Chondrocyte (in vitro differentiated cells): ENCODE measurements around the gene GABPB2. TPM values are rescaled to one million over a fixed set of nuclear protein-coding genes. Genes with fewer than 3 reads are reported as not detected.
A peak's percentile ranks its signal among the peaks of the same experiment; 100 is the strongest.

Experiments used
- DNase-seq: peaks from one replicate; pipeline ENCODE4 v3.0.0; 2021; ENCODE audit warnings: mixed read lengths, low spot score
- H3K27ac Mint-ChIP-seq: one replicate; pipeline ENCODE4 v1.8.0; 2021; ENCODE audit warnings: mild to moderate bottlenecking, moderate library complexity, mixed read lengths; ENCODE audit not compliant: unreplicated experiment
- H3K27me3 Mint-ChIP-seq: 2 replicates; pipeline ENCODE4 v1.8.0; 2021; ENCODE audit warnings: low read depth, mixed read lengths
- H3K36me3 Mint-ChIP-seq: 2 replicates; pipeline ENCODE4 v1.8.0; 2021; ENCODE audit warnings: low read depth, mixed read lengths
- H3K4me1 Mint-ChIP-seq: 2 replicates; pipeline ENCODE4 v1.8.0; 2021; ENCODE audit warnings: low read depth, mild to moderate bottlenecking, mixed read lengths
- H3K4me3 Mint-ChIP-seq: one replicate; pipeline ENCODE4 v1.8.0; 2021; ENCODE audit warnings: mild to moderate bottlenecking, moderate library complexity, mixed read lengths; ENCODE audit not compliant: unreplicated experiment
- H3K9me3 Mint-ChIP-seq: 2 replicates; pipeline ENCODE4 v1.8.0; 2021; ENCODE audit warnings: low read depth, mixed read lengths
- CTCF ChIP-seq: fragments of 200-600 bp; sonication (generic); IDR thresholded peaks from 2 replicates; pipeline ENCODE4 v1.5.0; 2021; ENCODE audit warnings: antibody characterized with exemption, mild to moderate bottlenecking, moderate library complexity
- total RNA-seq: library from RNA; stranded (reverse); gene quantifications from 3 replicates; pipeline ENCODE4 v1.2.1, GENCODE V29; 2021

GABPB2 gene
- total RNA-seq, 1 donor from 2014 or later = 8.2 TPM

GRCh38 chr1:151054971-151055547 lies 15.5 kb upstream of the GABPB2 start:
- Mint-ChIP-seq H3K4me1 (peaks cover 34% of the 10 kb centered on the region), H3K27me3 (no peaks in the 10 kb centered on the region), H3K9me3 (no peaks in the 10 kb centered on the region), H3K27ac (no peak overlapping the region), H3K4me3 (no peak overlapping the region), H3K36me3 (peaks cover 27% of the 10 kb centered on the region)
- DNase-seq = no peak
- no peak for TF ChIP-seq CTCF

DNA sequence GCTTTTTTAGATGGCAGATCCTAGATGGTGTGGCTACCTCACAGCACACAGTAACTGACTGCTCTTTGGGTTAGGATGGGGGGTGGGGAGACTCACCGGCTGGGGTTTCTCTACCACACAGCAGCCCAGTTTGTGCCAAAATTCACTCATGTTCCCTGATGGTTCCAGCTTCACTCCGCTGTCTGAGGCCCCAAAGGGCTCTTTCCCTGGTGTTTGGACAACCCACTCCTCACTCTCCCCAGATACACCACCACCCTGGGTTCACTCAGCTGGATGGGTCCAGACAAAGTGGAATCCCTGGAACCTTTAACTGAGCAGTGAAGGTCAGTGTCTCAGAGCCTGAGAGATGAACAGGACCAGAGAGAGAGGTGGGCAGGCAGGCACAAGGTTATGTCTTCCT lies 15.0 kb upstream of the GABPB2 start:
- Mint-ChIP-seq H3K4me3 (no peak overlapping the region), H3K9me3 (no peaks in the 10 kb centered on the region), H3K4me1 (peaks cover 32% of the 10 kb centered on the region), H3K27ac (no peak overlapping the region), H3K36me3 (peaks cover 27% of the 10 kb centered on the region), H3K27me3 (no peaks in the 10 kb centered on the region)
- DNase-seq = no peak
- no peak for TF ChIP-seq CTCF

DNA sequence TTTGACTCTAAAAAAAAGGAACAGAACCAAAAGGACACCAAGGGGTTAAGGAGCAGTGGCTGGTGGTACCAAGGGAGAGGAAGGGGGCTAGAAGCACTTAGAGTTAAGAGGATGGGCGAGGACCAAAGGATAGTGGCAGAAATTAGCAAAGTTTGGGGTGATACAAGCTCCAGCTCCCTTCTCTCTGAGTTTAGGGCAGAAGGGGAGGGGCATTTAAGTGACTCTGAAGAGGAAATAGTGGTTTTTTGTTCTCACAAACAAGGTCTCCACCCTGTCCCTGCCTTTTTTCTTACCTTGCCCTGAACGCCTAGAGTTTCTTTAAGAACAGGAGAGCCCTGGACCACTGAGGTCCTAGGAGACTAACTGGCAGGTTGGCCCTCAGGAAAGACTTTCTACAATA lies 14.4 kb upstream of the GABPB2 start:
- Mint-ChIP-seq H3K36me3 (peaks cover 27% of the 10 kb centered on the region), H3K27ac (no peak overlapping the region), H3K4me1 (peaks cover 32% of the 10 kb centered on the region), H3K4me3 (peak overlapping the region; percentile 96), H3K9me3 (no peaks in the 10 kb centered on the region), H3K27me3 (no peaks in the 10 kb centered on the region)
- no peak for TF ChIP-seq CTCF
- DNase-seq = no peak

- Mint-ChIP-seq H3K27ac (peak overlapping the region; percentile 96), H3K36me3 (peaks cover 15% of the 10 kb centered on the region), H3K4me3 (peak overlapping the region; percentile 96), H3K27me3 (no peaks in the 10 kb centered on the region), H3K4me1 (peaks cover 56% of the 10 kb centered on the region), H3K9me3 (no peaks in the 10 kb centered on the region)
- no peak for DNase-seq
- no peak for TF ChIP-seq CTCF
Observed at GRCh38 chr1:151058692-151059091, 11.9 kb upstream of the GABPB2 start.

DNA sequence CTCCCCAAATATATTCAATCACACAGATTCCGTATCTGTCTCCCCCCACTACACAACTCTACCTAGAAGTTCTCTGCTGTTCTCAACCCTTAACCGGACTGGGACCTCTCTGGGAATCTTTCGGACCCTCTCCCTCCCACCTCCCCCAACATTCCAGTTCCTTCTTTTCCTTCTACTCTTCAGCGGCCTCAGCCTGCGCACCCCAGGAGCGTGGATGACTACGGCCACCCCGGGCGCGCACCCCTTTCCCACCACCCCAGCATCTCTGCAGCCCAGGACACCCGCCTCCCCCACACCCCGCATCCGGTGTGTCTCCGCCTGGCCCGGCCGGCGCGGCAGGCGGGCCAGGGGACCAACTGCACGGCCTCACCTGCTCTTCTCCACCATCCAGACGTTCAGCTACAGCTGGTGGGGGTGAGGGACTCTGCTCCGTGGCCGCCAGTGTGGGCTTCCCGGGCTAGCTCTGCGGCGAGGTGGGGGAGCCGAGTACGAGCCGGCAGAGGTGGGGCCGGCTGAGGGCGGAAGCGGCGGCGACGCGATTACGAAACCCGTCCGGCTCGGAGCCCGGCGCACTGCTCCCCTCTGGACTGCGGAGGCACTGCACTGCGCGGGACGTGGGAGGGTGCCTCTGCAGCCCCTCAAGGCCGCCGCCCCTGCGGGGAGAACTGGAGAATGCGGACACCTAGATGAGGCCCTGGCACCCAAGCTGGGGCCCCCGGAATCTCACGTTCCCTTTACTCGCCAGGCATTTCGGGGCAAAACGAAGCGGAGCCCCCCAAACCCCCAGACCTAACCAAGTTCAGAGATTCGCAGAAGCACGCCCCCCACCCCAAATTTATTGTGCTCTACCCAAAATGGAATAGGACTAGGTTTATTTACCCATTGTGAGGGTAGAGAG lies 11.2 kb upstream of the GABPB2 start, which contains the start of gene CDC42SE1:
TSS of gene CDC42SE1 (minus strand) at position 514 of the 898 bp plus-strand sequence. CDS start 3,892 bp downstream, outside the sequence.
- Mint-ChIP-seq H3K27me3 (no peaks in the 10 kb centered on the region), H3K36me3 (peaks cover 12% of the 10 kb centered on the region), H3K4me1 (peaks cover 60% of the 10 kb centered on the region), H3K4me3 (peak within 1 kb of the TSS; percentile 96), H3K9me3 (no peaks in the 10 kb centered on the region), H3K27ac (peak within 1 kb of the TSS; percentile 96)
- peak; percentile 83 for TF ChIP-seq CTCF
- no peak for DNase-seq
